HL-60/S4 treated with retinoic acid at 250 ng/mL for 4 days and 3 days (cell line): ENCODE results near the gene KRT81.
"Not testable (repeated sequence)": the region's sequence is repeated elsewhere in the genome, so short reads cannot be mapped to it uniquely, and the experiment has no call there.

ENCODE experiments used
- in situ Hi-C: fragments of 300-500 bp; cut with MboI; formaldehyde crosslinking; loops from 2 replicates; pipeline ENCODE4 v1.7.0; 2022; ENCODE audit warnings: low sequenced_read_pairs

Gene KRT81

GRCh38 chr12:52318241-52318990 is 27.1 kb upstream of the KRT81 start:
- in situ Hi-C loops: no loop called here

- in situ Hi-C loops: no loop called here
These were observed 26.2 kb upstream of the KRT81 start for GRCh38 chr12:52317468-52318052.

- in situ Hi-C loops: no loop called here
These were observed 25.4 kb upstream of the KRT81 start for GRCh38 chr12:52316701-52317100.

GRCh38 chr12:52316290-52316689 is 25.0 kb upstream of the KRT81 start:
- in situ Hi-C loops: no loop called here

GRCh38 chr12:52315721-52316120 is 24.4 kb upstream of the KRT81 start:
- in situ Hi-C loops: not testable (repeated sequence)

- in situ Hi-C loops: no loop called here
These were observed 23.2 kb upstream of the KRT81 start for GRCh38 chr12:52314511-52314910.

GRCh38 chr12:52313926-52314325 is 22.6 kb upstream of the KRT81 start:
- in situ Hi-C loops: no loop called here

- in situ Hi-C loops: no loop called here
These were observed 22.1 kb upstream of the KRT81 start for GRCh38 chr12:52313461-52313860.

- in situ Hi-C loops: no loop called here
These were observed 20.8 kb upstream of the KRT81 start for GRCh38 chr12:52312086-52312485.

GRCh38 chr12:52311285-52311648 is 19.9 kb upstream of the KRT81 start:
- in situ Hi-C loops: no loop called here

- in situ Hi-C loops: no loop called here
These were observed 19.4 kb upstream of the KRT81 start for GRCh38 chr12:52310622-52311284.

GRCh38 chr12:52308806-52309425 is 17.6 kb upstream of the KRT81 start:
- in situ Hi-C loops: no loop called here

GRCh38 chr12:52307836-52308805 is 16.8 kb upstream of the KRT81 start:
- in situ Hi-C loops: no loop called here

- in situ Hi-C loops: no loop called here
These were observed 15.4 kb upstream of the KRT81 start for GRCh38 chr12:52306731-52307130.

- in situ Hi-C loops: no loop called here
These were observed 14.8 kb upstream of the KRT81 start for GRCh38 chr12:52305921-52306705.

- in situ Hi-C loops: not testable (repeated sequence)
These were observed 13.6 kb upstream of the KRT81 start for GRCh38 chr12:52304941-52305411.

- in situ Hi-C loops: not testable (repeated sequence)
These were observed 11.0 kb upstream of the KRT81 start for GRCh38 chr12:52302242-52302914.

- in situ Hi-C loops: not testable (repeated sequence)
These were observed 10.4 kb upstream of the KRT81 start for GRCh38 chr12:52301721-52302120.
